IMR-90 (cell line): ENCODE data around the gene RIMS1. TPM values are rescaled to one million over a fixed set of nuclear protein-coding genes. Genes with fewer than 3 reads are reported as not detected.

Experiments used
- ATAC-seq: fragments of 200-7000 bp; cut with Tn5 transposase; 2 replicates; pipeline ENCODE4 v1.9.1; 2020; ENCODE audit warnings: low read depth, mild to moderate bottlenecking, moderate library complexity
- BruUV-seq: library from RNA; stranded (reverse); fragments of 400-500 nt; replicated peaks from 2 replicates; lab custom pipeline; 2021; lab: Mats Ljungman, UMichigan
- CTCF ChIA-PET: fragments of 300-600 bp; formaldehyde crosslinking; extraction: SDS; loops from one replicate; lab custom pipeline; 2021; ENCODE audit warnings: antibody characterized with exemption; lab: Yijun Ruan, JAX
- POLR2A ChIA-PET: fragments of 300-600 bp; sonication (Branson Sonifier 250); formaldehyde crosslinking; loops from one replicate; lab custom pipeline; 2022; ENCODE audit warnings: antibody characterized with exemption; ENCODE audit not compliant: unreplicated experiment; lab: Charles Lee
- DNase-seq: peaks from one replicate; pipeline ENCODE4 v3.0.0; 2013
- H2AFZ ChIP-seq: replicated peaks from 2 replicates; pipeline ENCODE3; 2013; ENCODE audit warnings: low read length, mild to moderate bottlenecking; ENCODE audit not compliant: poor library complexity
- H2AK5ac ChIP-seq: 2 replicates; pipeline ENCODE4 v1.6.1; 2013; ENCODE audit warnings: low read depth, low read length, inconsistent platforms
- H2AK9ac ChIP-seq: replicated peaks from 2 replicates; pipeline ENCODE3; 2013; ENCODE audit warnings: mild to moderate bottlenecking, low read depth, low read length, moderate library complexity; ENCODE audit not compliant: poor library complexity
- H2BK120ac ChIP-seq: 2 replicates; pipeline ENCODE4 v1.6.1; 2013; ENCODE audit warnings: low read depth, low read length, inconsistent platforms
- H2BK15ac ChIP-seq: 3 replicates; pipeline ENCODE4 v1.6.1; 2013; ENCODE audit warnings: low read depth, low read length, inconsistent platforms
- H2BK20ac ChIP-seq: 2 replicates; pipeline ENCODE4 v1.6.1; 2013; ENCODE audit warnings: low read depth, mild to moderate bottlenecking, inconsistent platforms, low read length, moderate library complexity
- H2BK5ac ChIP-seq: 2 replicates; pipeline ENCODE4 v1.6.1; 2013; ENCODE audit warnings: mild to moderate bottlenecking, low read depth, low read length, inconsistent platforms; ENCODE audit not compliant: poor library complexity, severe bottlenecking
- H3K14ac ChIP-seq: replicated peaks from 2 replicates; pipeline ENCODE4 v1.6.1; 2013; ENCODE audit warnings: low read depth, low read length, inconsistent platforms
- H3K18ac ChIP-seq: 2 replicates; pipeline ENCODE4 v1.6.1; 2013; ENCODE audit warnings: low read depth, low read length, control low read depth
- H3K23ac ChIP-seq: 2 replicates; pipeline ENCODE4 v1.6.1; 2013; ENCODE audit warnings: low read depth, low read length, inconsistent platforms
- H3K27ac ChIP-seq: 2 replicates; pipeline ENCODE4 v1.5.1; 2013; ENCODE audit warnings: mild to moderate bottlenecking, control low read depth, low read length; ENCODE audit not compliant: insufficient read depth
- H3K27me3 ChIP-seq: 2 replicates; pipeline ENCODE4 v1.6.1; 2013; ENCODE audit warnings: low read length; ENCODE audit not compliant: control insufficient read depth, insufficient read depth
- H3K36me3 ChIP-seq: 2 replicates; pipeline ENCODE4 v1.6.1; 2013; ENCODE audit warnings: low read length, mixed read lengths; ENCODE audit not compliant: control insufficient read depth, insufficient read depth
- H3K4ac ChIP-seq: 2 replicates; pipeline ENCODE4 v1.6.1; 2013; ENCODE audit warnings: low read depth, low read length, inconsistent platforms
- H3K4me1 ChIP-seq: 2 replicates; pipeline ENCODE4 v1.6.1; 2013; ENCODE audit warnings: low read length, mixed read lengths; ENCODE audit not compliant: control insufficient read depth, insufficient read depth
- H3K4me2 ChIP-seq: 2 replicates; pipeline ENCODE4 v1.6.1; 2013; ENCODE audit warnings: low read depth, mild to moderate bottlenecking, control low read depth, low read length, moderate library complexity
- H3K4me3 ChIP-seq: 2 replicates; pipeline ENCODE4 v1.5.1; 2013; ENCODE audit warnings: low read depth, mild to moderate bottlenecking, control low read depth, low read length, moderate library complexity; ENCODE audit not compliant: insufficient read depth
- H3K56ac ChIP-seq: 2 replicates; pipeline ENCODE4 v1.6.1; 2013; ENCODE audit warnings: low read length, inconsistent platforms; ENCODE audit not compliant: insufficient read depth; ENCODE audit errors: extremely low read depth
- H3K79me1 ChIP-seq, 2 experiments: 2 replicates each; pipeline ENCODE4 v1.6.1; 2013; ENCODE audit warnings: low read length in 2 of 2, inconsistent platforms in 1 of 2, low read depth in 1 of 2
- H3K9ac ChIP-seq: 2 replicates; pipeline ENCODE4 v1.6.1; 2013; ENCODE audit warnings: low read depth, low read length, control low read depth
- H3K9me1 ChIP-seq: 2 replicates; pipeline ENCODE4 v1.6.1; 2013; ENCODE audit warnings: low read length, inconsistent platforms; ENCODE audit not compliant: insufficient read depth
- H3K9me3 ChIP-seq: 2 replicates; pipeline ENCODE4 v1.6.1; 2013; ENCODE audit warnings: low read length; ENCODE audit not compliant: control insufficient read depth, insufficient read depth
- H4K20me1 ChIP-seq: 2 replicates; pipeline ENCODE4 v1.6.1; 2013; ENCODE audit warnings: low read length, inconsistent platforms; ENCODE audit not compliant: insufficient read depth
- H4K5ac ChIP-seq: 2 replicates; pipeline ENCODE4 v1.6.1; 2013; ENCODE audit warnings: mild to moderate bottlenecking, low read depth, low read length, control low read depth
- H4K8ac ChIP-seq, 2 experiments: 2 replicates each; pipeline ENCODE4 v1.6.1; 2013; ENCODE audit warnings: low read depth in 2 of 2, low read length in 2 of 2, control low read depth in 1 of 2, inconsistent platforms in 1 of 2
- H4K91ac ChIP-seq: 2 replicates; pipeline ENCODE4 v1.6.1; 2013; ENCODE audit warnings: low read depth, low read length, inconsistent platforms; ENCODE audit not compliant: insufficient read depth
- BHLHE40 ChIP-seq: fragments of 150-350 bp; IDR thresholded peaks from 2 replicates; pipeline ENCODE4 v1.6.1; 2016; ENCODE audit warnings: mild to moderate bottlenecking, low read depth, low read length
- CEBPB ChIP-seq: IDR thresholded peaks from 2 replicates; pipeline ENCODE4 v1.6.1; 2012; ENCODE audit warnings: low read depth, low read length, improper control_type of control experiment
- CHD1 ChIP-seq: IDR thresholded peaks from 2 replicates; pipeline ENCODE4 v1.6.1; 2012; ENCODE audit warnings: low read depth, low read length, improper control_type of control experiment
- FOS ChIP-seq: fragments of 150-350 bp; IDR thresholded peaks from 2 replicates; pipeline ENCODE4 v1.6.1; 2016; ENCODE audit warnings: low read depth, low read length
- MAZ ChIP-seq: IDR thresholded peaks from 2 replicates; pipeline ENCODE4 v1.6.1; 2012; ENCODE audit warnings: low read depth, mild to moderate bottlenecking, low read length, improper control_type of control experiment, moderate library complexity, borderline replicate concordance
- MXI1 ChIP-seq: IDR thresholded peaks from 2 replicates; pipeline ENCODE4 v1.6.1; 2012; ENCODE audit warnings: low read depth, mild to moderate bottlenecking, low read length, moderate library complexity, borderline replicate concordance
- NFE2L2 ChIP-seq: fragments of 150-350 bp; IDR thresholded peaks from 2 replicates; pipeline ENCODE4 v1.6.1; 2016; ENCODE audit warnings: low read depth, mild to moderate bottlenecking, low read length
- POLR2A ChIP-seq: IDR thresholded peaks from 2 replicates; pipeline ENCODE4 v1.6.1; 2012; ENCODE audit warnings: mild to moderate bottlenecking, low read depth, low read length
- RCOR1 ChIP-seq: IDR thresholded peaks from 2 replicates; pipeline ENCODE4 v1.6.1; 2012; ENCODE audit warnings: mild to moderate bottlenecking, low read length, improper control_type of control experiment; ENCODE audit not compliant: insufficient replicate concordance
- RFX5 ChIP-seq: IDR thresholded peaks from 2 replicates; pipeline ENCODE4 v1.8.0; 2012; ENCODE audit warnings: low read depth, mild to moderate bottlenecking, low read length, moderate library complexity
- SMC3 ChIP-seq: fragments of 150-350 bp; IDR thresholded peaks from 2 replicates; pipeline ENCODE4 v1.6.1; 2016; ENCODE audit warnings: low read depth, mild to moderate bottlenecking, antibody characterized with exemption, low read length, moderate library complexity
- dilution Hi-C: fragments of 300-500 bp; cut with HindIII; formaldehyde crosslinking; loops from one replicate; pipeline ENCODE4 v1.14.3; 2018; ENCODE audit warnings: low sequenced_read_pairs; ENCODE audit not compliant: unreplicated experiment
- in situ Hi-C: fragments of 300-500 bp; cut with MboI; formaldehyde crosslinking; loops from 3 replicates; pipeline ENCODE4 v1.14.3; 2019; ENCODE audit warnings: low sequenced_read_pairs, inconsistent platforms, mixed read lengths
- intact Hi-C: fragments of 100-400 bp; cut with micrococcal nuclease; formaldehyde crosslinking; loops from 2 replicates; pipeline ENCODE4 v1.10.0; 2022
- polyA plus RNA-seq, 3 experiments: library from polyadenylated mRNA; depleted of rRNA; stranded (reverse); fragments of >200 nt; gene quantifications; 2 replicates each; pipeline ENCODE4 v1.2.3, GENCODE V29; 2012; ENCODE audit warnings: low replicate concordance in 1 of 3
- total RNA-seq: library from RNA; depleted of rRNA; stranded (reverse); fragments of >200 nt; gene quantifications from 2 replicates; pipeline ENCODE4 v1.2.3, GENCODE V29; 2012
- TF ChIP-seq, protein P1 (sequence below): conservative IDR thresholded peaks from 2 replicates; pipeline ENCODE4 v1.5.1; 2012; ENCODE audit warnings: mild to moderate bottlenecking, low read depth, low read length, improper control_type of control experiment
- TF ChIP-seq, protein P2 (sequence below): fragments of 150-350 bp; IDR thresholded peaks from 2 replicates; pipeline ENCODE4 v1.6.1; 2016; ENCODE audit warnings: low read depth, mild to moderate bottlenecking, low read length, moderate library complexity, borderline replicate concordance
- TF ChIP-seq, protein P3 (sequence below): fragments of 150-350 bp; IDR thresholded peaks from 2 replicates; pipeline ENCODE4 v1.6.1; 2017; ENCODE audit warnings: mild to moderate bottlenecking, antibody characterized with exemption, low read length, low read depth

Gene RIMS1
- total and polyA plus RNA-seq, 2 of the 4 experiments (the other 2 are of a cell fraction) = 0.44 to 3.8 TPM

DNA sequence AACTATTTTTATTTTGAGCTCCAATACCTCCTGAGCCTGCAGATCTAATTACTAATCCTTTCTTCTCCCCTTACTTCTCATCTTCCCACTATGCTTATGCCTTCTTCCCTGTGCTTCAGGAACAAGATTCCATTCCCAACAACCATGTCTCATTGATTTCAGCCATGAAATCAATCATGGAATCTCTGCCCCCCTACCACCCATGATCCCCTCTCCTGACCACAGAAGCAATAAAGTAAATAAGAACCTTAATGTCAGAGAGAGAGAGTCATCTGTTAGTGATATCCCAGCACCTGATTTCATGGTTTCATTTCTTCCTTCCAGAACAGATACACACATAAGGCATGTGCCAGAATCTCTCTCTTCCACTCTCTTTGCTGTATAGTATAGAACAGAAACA lies 395.9 kb downstream of the RIMS1 start:
- TF ChIP-seq CEBPB (no peak), FOS (no peak), RFX5 (no peak), RCOR1 (no peak), SMC3 (no peak), MAZ (no peak), BHLHE40 (no peak), MXI1 (no peak), CHD1 (no peak), POLR2A (no peak), NFE2L2 (no peak)
- TF ChIP-seq, protein P1, sequence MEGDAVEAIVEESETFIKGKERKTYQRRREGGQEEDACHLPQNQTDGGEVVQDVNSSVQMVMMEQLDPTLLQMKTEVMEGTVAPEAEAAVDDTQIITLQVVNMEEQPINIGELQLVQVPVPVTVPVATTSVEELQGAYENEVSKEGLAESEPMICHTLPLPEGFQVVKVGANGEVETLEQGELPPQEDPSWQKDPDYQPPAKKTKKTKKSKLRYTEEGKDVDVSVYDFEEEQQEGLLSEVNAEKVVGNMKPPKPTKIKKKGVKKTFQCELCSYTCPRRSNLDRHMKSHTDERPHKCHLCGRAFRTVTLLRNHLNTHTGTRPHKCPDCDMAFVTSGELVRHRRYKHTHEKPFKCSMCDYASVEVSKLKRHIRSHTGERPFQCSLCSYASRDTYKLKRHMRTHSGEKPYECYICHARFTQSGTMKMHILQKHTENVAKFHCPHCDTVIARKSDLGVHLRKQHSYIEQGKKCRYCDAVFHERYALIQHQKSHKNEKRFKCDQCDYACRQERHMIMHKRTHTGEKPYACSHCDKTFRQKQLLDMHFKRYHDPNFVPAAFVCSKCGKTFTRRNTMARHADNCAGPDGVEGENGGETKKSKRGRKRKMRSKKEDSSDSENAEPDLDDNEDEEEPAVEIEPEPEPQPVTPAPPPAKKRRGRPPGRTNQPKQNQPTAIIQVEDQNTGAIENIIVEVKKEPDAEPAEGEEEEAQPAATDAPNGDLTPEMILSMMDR = no peak
- TF ChIP-seq, protein P2, sequence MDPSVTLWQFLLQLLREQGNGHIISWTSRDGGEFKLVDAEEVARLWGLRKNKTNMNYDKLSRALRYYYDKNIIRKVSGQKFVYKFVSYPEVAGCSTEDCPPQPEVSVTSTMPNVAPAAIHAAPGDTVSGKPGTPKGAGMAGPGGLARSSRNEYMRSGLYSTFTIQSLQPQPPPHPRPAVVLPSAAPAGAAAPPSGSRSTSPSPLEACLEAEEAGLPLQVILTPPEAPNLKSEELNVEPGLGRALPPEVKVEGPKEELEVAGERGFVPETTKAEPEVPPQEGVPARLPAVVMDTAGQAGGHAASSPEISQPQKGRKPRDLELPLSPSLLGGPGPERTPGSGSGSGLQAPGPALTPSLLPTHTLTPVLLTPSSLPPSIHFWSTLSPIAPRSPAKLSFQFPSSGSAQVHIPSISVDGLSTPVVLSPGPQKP = no peak
- TF ChIP-seq, protein P3, sequence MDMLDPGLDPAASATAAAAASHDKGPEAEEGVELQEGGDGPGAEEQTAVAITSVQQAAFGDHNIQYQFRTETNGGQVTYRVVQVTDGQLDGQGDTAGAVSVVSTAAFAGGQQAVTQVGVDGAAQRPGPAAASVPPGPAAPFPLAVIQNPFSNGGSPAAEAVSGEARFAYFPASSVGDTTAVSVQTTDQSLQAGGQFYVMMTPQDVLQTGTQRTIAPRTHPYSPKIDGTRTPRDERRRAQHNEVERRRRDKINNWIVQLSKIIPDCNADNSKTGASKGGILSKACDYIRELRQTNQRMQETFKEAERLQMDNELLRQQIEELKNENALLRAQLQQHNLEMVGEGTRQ = no peak
- Histone ChIP-seq H2BK5ac (no peak overlapping the region), H3K23ac (no peak overlapping the region), H3K14ac (no peak overlapping the region), H4K91ac (no peak overlapping the region), H3K27ac (no peak overlapping the region), H2AFZ (no peak overlapping the region), H3K9me1 (no peaks in the 10 kb centered on the region), H2BK15ac (no peak overlapping the region), H3K4ac (no peak overlapping the region), H4K20me1 (no peaks in the 10 kb centered on the region), H3K9ac (no peak overlapping the region), H4K5ac (no peak overlapping the region), H3K18ac (no peak overlapping the region), H3K4me2 (no peak overlapping the region), H4K8ac (no peak overlapping the region), H3K4me3 (no peak overlapping the region), H2BK20ac (no peak overlapping the region), H2BK120ac (no peak overlapping the region), H3K9me3 (no peaks in the 10 kb centered on the region), H2AK5ac (no peak overlapping the region), H2AK9ac (no peak overlapping the region), H3K4me1 (no peaks in the 10 kb centered on the region), H3K36me3 (no peaks in the 10 kb centered on the region), H3K79me1 (no peaks in the 10 kb centered on the region), H3K27me3 (no peaks in the 10 kb centered on the region), H3K56ac (no peak overlapping the region)
- no peak for DNase-seq
- BruUV-seq = no TSS peak
- ChIA-PET CTCF (no interaction called here), POLR2A (no interaction called here)
- ATAC-seq = no peak
- in situ Hi-C loops (no loop called here), dilution Hi-C loops (no loop called here), intact Hi-C loops (no loop called here)
